HFF-Myc (cell line): ENCODE measurements around the gene CYB561D1.

Experiments used
- DNase-seq: peaks from one replicate; pipeline ENCODE4 v3.0.0-alpha.2; 2011; ENCODE audit warnings: low read depth; ENCODE audit errors: extremely low read depth
- H3K4me3 ChIP-seq: replicated peaks from 2 replicates; pipeline ENCODE4 v1.5.1; 2011; ENCODE audit warnings: low read depth, mild to moderate bottlenecking, control low read depth, low read length
- TF ChIP-seq, protein P1 (sequence below): IDR thresholded peaks from 2 replicates; pipeline ENCODE4 v1.5.1; 2012; ENCODE audit warnings: mild to moderate bottlenecking, low read depth, low read length, control low read depth; ENCODE audit errors: missing control alignments

Gene CYB561D1

DNA sequence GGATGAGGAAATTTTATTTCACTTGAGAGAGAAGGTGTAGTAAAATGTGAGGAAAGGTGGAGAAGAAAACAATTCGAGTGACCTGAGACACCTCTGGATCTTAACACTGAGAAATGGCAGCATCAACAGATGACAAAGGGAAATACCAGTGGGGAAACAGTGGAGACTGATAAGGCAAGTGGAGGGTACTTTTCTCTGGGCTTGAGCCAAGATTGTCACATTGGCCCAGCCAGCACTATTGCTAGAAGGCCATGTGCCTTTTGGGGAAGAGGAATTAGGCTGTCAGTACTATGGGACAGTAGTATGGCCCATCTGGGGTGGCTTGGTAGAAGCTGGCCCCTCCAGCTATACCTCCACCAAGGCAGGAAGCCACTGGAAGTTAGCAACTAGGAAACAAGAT, 19.2 kb upstream of the CYB561D1 start:
- no peak for DNase-seq
- H3K4me3 ChIP-seq: no peak overlapping the region
- TF ChIP-seq, protein P1, sequence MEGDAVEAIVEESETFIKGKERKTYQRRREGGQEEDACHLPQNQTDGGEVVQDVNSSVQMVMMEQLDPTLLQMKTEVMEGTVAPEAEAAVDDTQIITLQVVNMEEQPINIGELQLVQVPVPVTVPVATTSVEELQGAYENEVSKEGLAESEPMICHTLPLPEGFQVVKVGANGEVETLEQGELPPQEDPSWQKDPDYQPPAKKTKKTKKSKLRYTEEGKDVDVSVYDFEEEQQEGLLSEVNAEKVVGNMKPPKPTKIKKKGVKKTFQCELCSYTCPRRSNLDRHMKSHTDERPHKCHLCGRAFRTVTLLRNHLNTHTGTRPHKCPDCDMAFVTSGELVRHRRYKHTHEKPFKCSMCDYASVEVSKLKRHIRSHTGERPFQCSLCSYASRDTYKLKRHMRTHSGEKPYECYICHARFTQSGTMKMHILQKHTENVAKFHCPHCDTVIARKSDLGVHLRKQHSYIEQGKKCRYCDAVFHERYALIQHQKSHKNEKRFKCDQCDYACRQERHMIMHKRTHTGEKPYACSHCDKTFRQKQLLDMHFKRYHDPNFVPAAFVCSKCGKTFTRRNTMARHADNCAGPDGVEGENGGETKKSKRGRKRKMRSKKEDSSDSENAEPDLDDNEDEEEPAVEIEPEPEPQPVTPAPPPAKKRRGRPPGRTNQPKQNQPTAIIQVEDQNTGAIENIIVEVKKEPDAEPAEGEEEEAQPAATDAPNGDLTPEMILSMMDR: no peak

DNA sequence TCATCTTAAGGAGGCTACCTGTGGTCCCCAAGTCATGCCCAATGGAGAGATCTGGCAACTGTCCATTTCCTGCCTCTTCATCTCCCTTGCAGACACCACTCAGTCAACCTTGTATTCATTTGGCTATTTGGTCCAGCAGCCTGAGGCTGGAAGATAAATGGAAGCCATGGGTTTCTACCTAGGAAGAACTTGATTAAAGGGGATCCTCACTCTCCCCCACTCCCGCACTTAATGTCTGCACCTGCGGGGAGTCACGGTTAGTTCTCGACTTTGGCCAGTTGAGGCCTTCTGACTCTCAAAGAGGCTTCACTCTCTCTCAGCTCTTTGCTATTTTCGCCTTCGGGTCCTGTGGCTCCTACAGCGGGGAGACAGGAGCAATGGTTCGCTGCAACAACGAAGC, 18.6 kb upstream of the CYB561D1 start:
- DNase-seq: no peak
- TF ChIP-seq, protein P1: no peak

DNA sequence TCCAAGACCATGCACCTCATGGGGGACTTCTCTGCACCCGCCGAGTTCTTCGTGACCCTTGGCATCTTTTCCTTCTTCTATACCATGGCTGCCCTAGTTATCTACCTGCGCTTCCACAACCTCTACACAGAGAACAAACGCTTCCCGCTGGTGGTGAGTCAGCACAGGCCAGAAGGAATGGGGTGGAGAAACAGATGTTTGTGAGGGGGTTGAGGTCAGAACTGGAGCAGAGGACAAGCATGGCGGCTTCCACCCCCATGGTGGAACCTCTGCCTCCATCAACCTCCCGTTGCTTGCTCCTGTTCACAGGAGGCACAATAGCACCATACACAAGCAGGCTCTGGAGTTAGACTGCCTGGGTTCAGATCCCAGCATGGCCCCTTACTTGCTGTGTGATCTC, 17.1 kb upstream of the CYB561D1 start:
- TF ChIP-seq, protein P1: no peak
- H3K4me3 ChIP-seq: no peak overlapping the region
- DNase-seq: no peak

More for the DNA sequence above, 18.6 kb upstream of the CYB561D1 start:
- no peak overlapping the region for H3K4me3 ChIP-seq

DNA sequence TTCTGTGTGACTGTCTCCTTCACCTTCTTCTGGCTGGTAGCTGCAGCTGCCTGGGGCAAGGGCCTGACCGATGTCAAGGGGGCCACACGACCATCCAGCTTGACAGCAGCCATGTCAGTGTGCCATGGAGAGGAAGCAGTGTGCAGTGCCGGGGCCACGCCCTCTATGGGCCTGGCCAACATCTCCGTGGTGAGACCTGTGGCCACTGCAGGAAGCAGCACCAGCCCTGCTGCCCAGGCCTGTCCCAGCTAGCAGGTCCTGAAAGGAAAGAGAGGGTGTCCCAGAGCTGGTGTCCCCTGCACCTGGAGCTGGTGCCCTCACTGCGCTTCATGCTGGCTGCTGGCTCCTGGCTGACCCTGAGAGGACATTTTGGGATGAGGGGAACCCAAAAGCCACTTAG, 16.1 kb upstream of the CYB561D1 start:
- no peak for DNase-seq

DNA sequence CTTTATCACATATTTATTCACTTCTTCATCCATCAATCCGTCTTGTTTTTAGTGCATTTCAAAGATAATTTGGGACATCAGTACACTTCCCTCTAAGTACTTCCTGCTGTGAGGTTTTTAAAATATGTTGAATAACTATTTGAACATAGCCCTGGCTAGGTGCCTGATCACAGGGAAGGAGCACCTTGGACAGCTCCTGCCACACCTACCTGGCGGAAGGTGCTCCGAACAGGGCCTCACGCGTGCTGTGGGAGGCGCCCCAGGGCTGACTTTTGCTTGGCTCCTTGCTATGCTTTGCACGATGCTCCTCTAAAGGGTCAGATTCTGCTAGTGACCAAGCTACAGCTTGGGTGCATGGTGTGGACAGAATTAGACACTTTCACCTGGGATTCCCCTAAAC, 15.1 kb upstream of the CYB561D1 start:
- no peak overlapping the region for H3K4me3 ChIP-seq
- DNase-seq: no peak
- TF ChIP-seq, protein P1: no peak

More for the DNA sequence above, 16.1 kb upstream of the CYB561D1 start:
- TF ChIP-seq, protein P1: no peak
- no peak overlapping the region for H3K4me3 ChIP-seq

DNA sequence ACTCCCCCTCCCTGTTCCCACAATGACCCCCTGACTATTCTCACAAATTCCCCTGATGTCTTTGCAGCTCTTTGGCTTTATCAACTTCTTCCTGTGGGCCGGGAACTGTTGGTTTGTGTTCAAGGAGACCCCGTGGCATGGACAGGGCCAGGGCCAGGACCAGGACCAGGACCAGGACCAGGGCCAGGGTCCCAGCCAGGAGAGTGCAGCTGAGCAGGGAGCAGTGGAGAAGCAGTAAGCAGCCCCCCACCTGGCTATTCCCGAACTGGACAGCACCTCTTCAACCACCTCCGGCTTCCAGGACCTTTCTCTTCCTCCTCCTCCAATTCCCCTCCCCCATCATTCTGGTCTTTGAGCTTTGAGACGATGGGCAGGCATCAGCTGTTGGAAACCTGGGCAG, 14.6 kb upstream of the CYB561D1 start:
- no peak overlapping the region for H3K4me3 ChIP-seq
- TF ChIP-seq, protein P1: no peak
- DNase-seq: no peak

DNA sequence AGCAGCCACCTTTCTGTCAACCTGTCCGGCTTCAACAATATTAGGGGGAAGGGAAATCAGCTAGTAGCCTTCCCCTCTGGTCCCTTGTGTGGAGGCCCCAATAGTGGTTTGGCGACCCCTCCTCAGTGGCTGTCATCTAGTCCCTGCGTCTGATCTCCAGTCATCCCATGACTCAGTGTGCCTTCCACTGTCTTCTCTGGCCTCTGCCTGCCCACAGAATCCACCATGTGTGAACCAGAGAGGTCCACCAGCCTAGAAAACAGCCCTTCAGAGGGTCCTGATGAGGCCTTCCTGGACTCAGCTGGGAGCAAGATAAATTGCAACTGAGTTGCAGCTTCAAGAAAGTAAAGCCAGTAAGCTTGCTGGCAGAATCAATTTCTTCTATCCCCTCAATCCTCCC, 14.0 kb upstream of the CYB561D1 start:
- DNase-seq: no peak
- TF ChIP-seq, protein P1: no peak
- no peak overlapping the region for H3K4me3 ChIP-seq
